ENCODE measurements around the gene FMR1. TPM values are rescaled to one million over a fixed set of nuclear protein-coding genes. Genes with fewer than 3 reads are reported as not detected.

FMR1 gene
- total RNA-seq, 1 experiment from 2014 or later, result 16.1 TPM

DNA sequence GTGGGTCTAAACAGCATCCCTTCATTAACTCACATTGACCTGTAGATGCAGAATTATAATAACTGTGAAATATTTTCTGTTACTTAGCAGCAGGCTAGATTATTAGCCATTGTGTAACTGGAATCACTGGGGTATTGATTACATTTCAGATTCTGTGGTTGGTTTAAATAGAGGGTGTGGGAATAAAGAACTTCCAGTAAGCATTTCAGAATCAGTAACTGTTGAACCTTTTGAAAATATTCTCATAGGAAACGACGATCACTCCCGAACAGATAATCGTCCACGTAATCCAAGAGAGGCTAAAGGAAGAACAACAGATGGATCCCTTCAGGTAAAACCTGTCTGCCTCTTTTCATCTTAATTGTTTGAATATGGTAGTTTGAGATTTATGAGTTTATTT, 33.6 kb downstream of the FMR1 start:
- DNase-seq, result no peak
- peaks cover 5% of the 10 kb centered on the region for H3K36me3 ChIP-seq (replicated peaks; ENCODE audit: control insufficient read depth, insufficient read depth, low read length)

DNA sequence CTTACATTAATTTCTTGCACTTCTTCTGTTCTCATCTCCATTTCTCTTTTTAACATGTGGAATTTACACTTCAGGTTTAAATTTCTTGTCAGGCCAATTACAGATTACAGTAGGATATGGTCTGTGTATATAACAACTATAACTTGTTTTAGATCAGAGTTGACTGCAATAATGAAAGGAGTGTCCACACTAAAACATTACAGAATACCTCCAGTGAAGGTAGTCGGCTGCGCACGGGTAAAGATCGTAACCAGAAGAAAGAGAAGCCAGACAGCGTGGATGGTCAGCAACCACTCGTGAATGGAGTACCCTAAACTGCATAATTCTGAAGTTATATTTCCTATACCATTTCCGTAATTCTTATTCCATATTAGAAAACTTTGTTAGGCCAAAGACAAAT, 36.8 kb downstream of the FMR1 start:
- no peaks in the 10 kb centered on the region for H3K27me3 ChIP-seq (ENCODE audit: control insufficient read depth, insufficient read depth, low read length)
- H3K4me3 ChIP-seq (ENCODE audit: insufficient read depth, low read depth, low read length), result no peak overlapping the region
- H3K36me3 ChIP-seq (replicated peaks; ENCODE audit: control insufficient read depth, insufficient read depth, low read length), result peaks cover 5% of the 10 kb centered on the region
- no peak for DNase-seq

More for the DNA sequence above, 33.6 kb downstream of the FMR1 start:
- Histone ChIP-seq H3K27me3 (ENCODE audit: control insufficient read depth, insufficient read depth, low read length) (no peaks in the 10 kb centered on the region), H3K4me3 (ENCODE audit: insufficient read depth, low read depth, low read length) (no peak overlapping the region)

DNA sequence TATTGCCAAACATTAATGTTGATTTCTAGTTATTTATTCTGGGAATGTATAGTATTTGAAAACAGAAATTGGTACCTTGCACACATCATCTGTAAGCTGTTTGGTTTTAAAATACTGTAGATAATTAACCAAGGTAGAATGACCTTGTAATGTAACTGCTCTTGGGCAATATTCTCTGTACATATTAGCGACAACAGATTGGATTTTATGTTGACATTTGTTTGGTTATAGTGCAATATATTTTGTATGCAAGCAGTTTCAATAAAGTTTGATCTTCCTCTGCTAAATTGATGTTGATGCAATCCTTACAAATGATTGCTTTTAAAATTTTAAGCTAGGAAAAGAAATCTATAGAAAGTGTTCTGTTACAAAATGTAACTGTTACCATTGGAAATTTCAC, 38.6 kb downstream of the FMR1 start:
- Histone ChIP-seq H3K27me3 (ENCODE audit: control insufficient read depth, insufficient read depth, low read length) (no peaks in the 10 kb centered on the region), H3K4me3 (ENCODE audit: insufficient read depth, low read depth, low read length) (no peak overlapping the region), H3K36me3 (replicated peaks; ENCODE audit: control insufficient read depth, insufficient read depth, low read length) (peaks cover 2% of the 10 kb centered on the region; the same call in 1 of the 2 replicates)
- no peak for DNase-seq

DNA sequence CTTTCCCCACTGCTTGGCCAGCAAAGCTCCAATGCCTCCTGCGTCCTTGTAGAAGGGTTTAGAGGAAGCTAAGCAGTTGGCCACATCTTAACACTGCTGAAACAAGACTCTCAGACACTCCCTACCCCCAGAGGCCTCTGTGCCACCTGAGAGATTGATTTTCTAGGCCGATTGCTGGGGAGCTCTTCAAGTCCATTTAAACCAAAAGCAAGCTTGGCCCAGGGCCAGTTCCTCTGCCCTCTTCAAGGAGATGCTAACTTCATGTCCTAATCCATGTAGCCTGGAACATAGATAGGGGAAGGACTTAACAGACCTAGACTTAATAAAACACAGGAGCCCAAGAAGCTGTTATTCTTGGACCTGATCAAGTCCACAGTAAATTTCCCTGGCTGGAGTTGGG, 42.3 kb downstream of the FMR1 start:
- H3K27me3 ChIP-seq (ENCODE audit: control insufficient read depth, insufficient read depth, low read length), result no peaks in the 10 kb centered on the region

DNA sequence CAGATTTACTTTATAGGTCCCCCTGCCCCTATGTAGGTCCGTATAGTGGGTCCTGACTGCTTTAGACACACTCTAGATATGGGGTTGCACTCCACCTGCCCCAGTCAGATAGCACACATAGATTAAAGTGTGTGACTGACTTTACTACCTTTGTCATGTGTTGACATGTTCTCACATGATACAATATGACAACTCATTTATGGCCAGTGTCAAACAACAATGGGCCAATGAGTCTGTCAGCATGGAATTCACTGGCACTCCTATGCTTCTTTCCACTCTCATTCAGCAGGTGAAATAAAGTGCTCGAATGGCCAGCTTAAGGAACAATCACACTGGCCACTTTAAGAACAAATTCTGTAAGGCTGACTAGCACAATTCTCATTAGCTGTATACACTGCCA, 45.6 kb downstream of the FMR1 start:
- H3K27me3 ChIP-seq (ENCODE audit: control insufficient read depth, insufficient read depth, low read length), result no peaks in the 10 kb centered on the region
- DNase-seq, result no peak
- no peaks in the 10 kb centered on the region for H3K36me3 ChIP-seq (replicated peaks; ENCODE audit: control insufficient read depth, insufficient read depth, low read length)
- H3K4me3 ChIP-seq (ENCODE audit: insufficient read depth, low read depth, low read length), result no peak overlapping the region

More for the DNA sequence above, 42.3 kb downstream of the FMR1 start:
- Histone ChIP-seq H3K36me3 (replicated peaks; ENCODE audit: control insufficient read depth, insufficient read depth, low read length) (no peaks in the 10 kb centered on the region), H3K4me3 (ENCODE audit: insufficient read depth, low read depth, low read length) (no peak overlapping the region)
- DNase-seq, result no peak

DNA sequence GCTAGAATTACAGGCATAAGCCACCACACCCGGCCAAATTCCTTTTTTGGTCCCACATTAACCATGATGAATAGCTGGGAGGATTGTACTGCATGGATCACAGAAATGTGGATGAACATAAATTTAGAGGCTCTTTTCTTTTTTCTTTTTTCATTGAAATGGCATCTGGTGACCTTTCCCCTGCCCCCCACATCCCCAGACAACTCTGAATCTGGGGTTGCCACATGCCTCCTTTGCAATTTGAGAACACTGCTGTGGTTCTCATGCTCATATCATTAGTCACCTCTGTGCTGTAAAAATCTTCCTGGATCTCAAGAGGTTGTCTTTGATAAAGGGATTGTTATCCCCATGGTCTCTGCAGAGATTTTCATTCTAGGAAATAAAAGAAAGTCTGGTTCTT, 46.6 kb downstream of the FMR1 start:
- Histone ChIP-seq H3K36me3 (replicated peaks; ENCODE audit: control insufficient read depth, insufficient read depth, low read length) (no peaks in the 10 kb centered on the region), H3K27me3 (ENCODE audit: control insufficient read depth, insufficient read depth, low read length) (no peaks in the 10 kb centered on the region), H3K4me3 (ENCODE audit: insufficient read depth, low read depth, low read length) (no peak overlapping the region)
- DNase-seq, result no peak

DNA sequence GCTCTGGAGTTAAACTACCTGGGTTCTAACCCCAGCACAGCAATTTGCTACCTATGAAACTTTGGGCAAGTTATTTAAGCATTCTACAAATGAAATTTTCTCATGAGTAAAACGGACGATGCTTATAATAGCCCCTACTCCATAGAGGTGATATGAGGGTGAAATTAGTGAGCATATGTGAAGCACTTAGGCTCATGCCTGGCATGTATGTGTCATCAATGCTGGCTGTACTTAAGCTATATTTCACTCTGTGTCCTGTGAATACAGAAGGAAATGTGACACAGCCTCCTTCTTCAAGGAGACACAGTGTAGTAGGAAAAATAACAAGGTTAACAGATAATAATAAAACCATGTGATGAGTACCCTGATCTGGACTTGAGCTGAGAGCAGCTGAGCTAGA, 49.0 kb downstream of the FMR1 start:
- DNase-seq, result no peak
- H3K36me3 ChIP-seq (replicated peaks; ENCODE audit: control insufficient read depth, insufficient read depth, low read length), result no peaks in the 10 kb centered on the region
- H3K4me3 ChIP-seq (ENCODE audit: insufficient read depth, low read depth, low read length), result no peak overlapping the region

DNA sequence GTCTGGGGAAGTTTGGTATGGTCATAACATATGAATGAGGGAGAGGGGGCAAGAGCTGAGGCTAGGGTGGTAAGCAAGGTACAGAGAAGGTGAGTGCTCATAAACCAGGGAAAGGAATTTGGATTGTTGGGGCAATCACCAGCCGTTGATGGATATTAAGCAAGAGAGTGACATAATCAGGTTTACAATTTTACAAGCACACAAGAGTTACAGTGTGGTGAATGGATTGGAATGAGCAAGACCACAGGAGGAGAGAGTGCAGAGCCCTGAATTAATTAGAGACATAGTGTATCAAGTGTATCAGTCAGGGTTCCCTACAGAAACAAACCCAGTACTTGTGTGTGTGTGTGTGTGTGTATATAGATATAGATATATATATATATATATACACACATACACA, 50.8 kb downstream of the FMR1 start:
- Histone ChIP-seq H3K27me3 (ENCODE audit: control insufficient read depth, insufficient read depth, low read length) (no peaks in the 10 kb centered on the region), H3K36me3 (replicated peaks; ENCODE audit: control insufficient read depth, insufficient read depth, low read length) (no peaks in the 10 kb centered on the region)
- DNase-seq, result no peak

More for the DNA sequence above, 49.0 kb downstream of the FMR1 start:
- H3K27me3 ChIP-seq (ENCODE audit: control insufficient read depth, insufficient read depth, low read length), result no peaks in the 10 kb centered on the region

DNA sequence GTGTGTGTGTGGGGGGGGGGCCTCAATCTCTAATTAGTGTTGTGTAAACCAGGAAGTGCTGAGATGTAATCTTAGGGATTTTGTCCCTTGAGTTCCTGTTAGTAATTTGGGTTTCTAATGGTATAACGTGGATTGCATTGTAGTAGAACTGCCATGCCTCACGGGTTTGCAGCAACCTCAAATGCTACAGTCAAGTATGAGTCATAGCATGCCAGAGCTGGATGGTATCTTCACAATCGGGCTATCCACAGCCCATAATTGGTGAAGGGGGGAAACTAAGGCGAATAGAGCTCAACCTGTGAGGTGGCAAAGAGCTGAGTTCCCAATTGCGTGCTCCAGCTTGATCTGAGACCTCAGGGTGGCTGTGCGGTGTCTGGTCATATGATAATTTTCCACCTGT, 67.2 kb downstream of the FMR1 start:
- DNase-seq, result no peak
- H3K27me3 ChIP-seq (ENCODE audit: control insufficient read depth, insufficient read depth, low read length), result no peaks in the 10 kb centered on the region
- H3K4me3 ChIP-seq (ENCODE audit: insufficient read depth, low read depth, low read length), result no peak overlapping the region
- H3K36me3 ChIP-seq (replicated peaks; ENCODE audit: control insufficient read depth, insufficient read depth, low read length), result no peaks in the 10 kb centered on the region

More for the DNA sequence above, 50.8 kb downstream of the FMR1 start:
- H3K4me3 ChIP-seq (ENCODE audit: insufficient read depth, low read depth, low read length), result no peak overlapping the region

DNA sequence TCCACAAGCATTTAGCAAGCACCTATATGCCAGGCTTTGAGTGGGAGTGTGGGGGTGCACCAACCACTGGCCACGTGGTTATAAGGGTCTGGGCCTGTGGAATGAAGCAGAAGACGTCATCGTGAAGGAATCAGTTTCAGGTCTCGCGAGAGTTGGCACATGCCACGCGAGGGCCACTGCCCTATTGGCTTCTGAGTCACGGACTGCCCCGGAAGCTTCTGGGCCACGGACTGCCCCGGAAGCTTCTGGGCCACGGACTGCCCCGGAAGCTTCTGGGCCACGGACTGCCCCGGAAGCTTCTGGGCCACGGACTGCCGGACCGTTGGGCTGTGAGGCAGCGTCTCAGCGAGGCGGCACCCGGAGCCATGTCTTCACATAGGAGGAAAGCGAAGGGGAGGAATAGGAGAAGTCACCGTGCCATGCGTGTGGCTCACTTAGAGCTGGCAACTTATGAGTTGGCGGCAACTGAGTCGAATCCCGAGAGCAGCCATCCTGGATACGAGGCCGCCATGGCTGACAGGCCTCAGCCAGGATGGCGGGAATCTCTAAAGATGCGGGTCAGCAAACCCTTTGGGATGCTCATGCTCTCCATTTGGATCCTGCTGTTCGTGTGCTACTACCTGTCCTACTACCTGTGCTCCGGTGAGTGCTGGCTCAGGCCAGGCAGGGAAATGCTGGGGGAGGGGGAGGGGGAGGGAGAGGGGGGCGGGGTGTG, 69.5 kb downstream of the FMR1 start, which contains the start of gene FMR1NB:
Gene FMR1NB, plus strand, starts transcription at position 300 of the 715 bp plus-strand sequence. Its CDS starts 66 bp downstream, at position 366.
- no peaks in the 10 kb centered on the region for H3K36me3 ChIP-seq (replicated peaks; ENCODE audit: control insufficient read depth, insufficient read depth, low read length)
- no peaks in the 10 kb centered on the region for H3K27me3 ChIP-seq (ENCODE audit: control insufficient read depth, insufficient read depth, low read length)
- H3K4me3 ChIP-seq (ENCODE audit: insufficient read depth, low read depth, low read length), result no peak within 1 kb of the TSS
- DNase-seq, result peak; percentile 23

Other genes with a start within 250 kb of the FMR1 start
- gene FMR1NB, start 69.4 kb downstream of the FMR1 start, total RNA-seq (2014; rRNA removed; shearing (Covaris generic)), result not detected in 2 replicates